A673 (cell line): ENCODE measurements around the gene ARHGAP24.

ENCODE experiments used
- EZH2 ChIP-seq: fragments of 200-600 bp; sonication (generic); IDR thresholded peaks from 2 replicates; pipeline ENCODE4 v1.6.1; 2017; ENCODE audit warnings: borderline replicate concordance, low read depth, mild to moderate bottlenecking, mixed read lengths, antibody characterized with exemption, low read length; ENCODE audit not compliant: poor library complexity, severe bottlenecking
- TF ChIP-seq, protein P1 (sequence below): fragments of 300-800, 200-600 bp; sonication (generic); conservative IDR thresholded peaks from 2 replicates; pipeline ENCODE4 v1.5.1; 2017; ENCODE audit warnings: low read depth, mild to moderate bottlenecking, antibody characterized with exemption, low read length, moderate library complexity, mixed read lengths

DNA sequence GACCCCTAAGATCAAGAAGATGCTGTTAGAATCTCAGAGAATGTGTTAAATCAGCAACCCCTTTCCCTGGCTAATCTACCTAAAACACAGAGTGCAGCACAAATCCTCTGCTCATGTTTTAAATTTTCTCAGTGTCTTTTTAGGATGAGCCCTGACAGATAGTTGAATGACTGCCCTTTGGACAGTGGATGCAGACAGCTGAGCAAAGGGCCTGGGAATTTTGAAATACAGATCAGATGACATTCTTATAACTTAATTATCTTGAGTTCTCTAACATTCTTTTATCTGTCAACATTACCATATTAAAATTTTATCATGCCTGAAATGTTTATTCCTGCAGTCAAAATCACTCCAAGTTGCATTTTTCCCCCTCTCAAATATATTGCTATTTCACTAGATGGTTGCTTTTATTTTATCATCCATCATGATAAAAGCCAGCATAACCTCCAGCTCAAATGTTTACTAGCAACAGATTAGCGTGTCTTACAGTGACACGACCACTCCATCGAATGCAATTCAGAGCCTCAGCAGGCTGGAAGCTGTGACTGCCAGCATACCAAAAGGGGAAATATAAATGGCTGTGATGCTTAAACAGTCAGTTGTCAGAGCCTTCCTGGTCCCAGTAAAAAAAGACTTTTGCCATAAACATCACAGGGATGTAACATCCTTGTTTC, 22.8 kb upstream of the ARHGAP24 start:
- TF ChIP-seq, protein P1, sequence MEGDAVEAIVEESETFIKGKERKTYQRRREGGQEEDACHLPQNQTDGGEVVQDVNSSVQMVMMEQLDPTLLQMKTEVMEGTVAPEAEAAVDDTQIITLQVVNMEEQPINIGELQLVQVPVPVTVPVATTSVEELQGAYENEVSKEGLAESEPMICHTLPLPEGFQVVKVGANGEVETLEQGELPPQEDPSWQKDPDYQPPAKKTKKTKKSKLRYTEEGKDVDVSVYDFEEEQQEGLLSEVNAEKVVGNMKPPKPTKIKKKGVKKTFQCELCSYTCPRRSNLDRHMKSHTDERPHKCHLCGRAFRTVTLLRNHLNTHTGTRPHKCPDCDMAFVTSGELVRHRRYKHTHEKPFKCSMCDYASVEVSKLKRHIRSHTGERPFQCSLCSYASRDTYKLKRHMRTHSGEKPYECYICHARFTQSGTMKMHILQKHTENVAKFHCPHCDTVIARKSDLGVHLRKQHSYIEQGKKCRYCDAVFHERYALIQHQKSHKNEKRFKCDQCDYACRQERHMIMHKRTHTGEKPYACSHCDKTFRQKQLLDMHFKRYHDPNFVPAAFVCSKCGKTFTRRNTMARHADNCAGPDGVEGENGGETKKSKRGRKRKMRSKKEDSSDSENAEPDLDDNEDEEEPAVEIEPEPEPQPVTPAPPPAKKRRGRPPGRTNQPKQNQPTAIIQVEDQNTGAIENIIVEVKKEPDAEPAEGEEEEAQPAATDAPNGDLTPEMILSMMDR = no peak
- TF ChIP-seq EZH2 = no peak
